Parathyroid adenoma (tissue), 2 donors: Measurements from ENCODE around the gene ARF3.

ENCODE experiments used
- H2AFZ ChIP-seq: fragments of 300-600 bp; sonication (generic); one replicate; pipeline ENCODE4 v1.7.0; 2017; ENCODE audit warnings: antibody characterized with exemption, mild to moderate bottlenecking
- H3K27ac ChIP-seq: fragments of 300-600 bp; sonication (generic); one replicate; pipeline ENCODE4 v1.7.0; 2017
- H3K27me3 ChIP-seq: fragments of 300-600 bp; sonication (generic); one replicate; pipeline ENCODE4 v1.7.0; 2017; ENCODE audit warnings: low read length; ENCODE audit not compliant: control insufficient read depth, insufficient read depth
- H3K36me3 ChIP-seq: fragments of 300-600 bp; sonication (generic); one replicate; pipeline ENCODE4 v1.7.0; 2017; ENCODE audit warnings: low read length; ENCODE audit not compliant: control insufficient read depth, insufficient read depth
- H3K4me1 ChIP-seq: fragments of 300-600 bp; sonication (generic); one replicate; pipeline ENCODE4 v1.7.0; 2017; ENCODE audit warnings: control low read depth
- H3K4me2 ChIP-seq: fragments of 300-600 bp; sonication (generic); one replicate; pipeline ENCODE4 v1.7.0; 2017; ENCODE audit warnings: low read length
- H3K4me3 ChIP-seq: fragments of 300-600 bp; sonication (generic); one replicate; pipeline ENCODE4 v1.7.0; 2017; ENCODE audit warnings: low read depth, low read length
- H3K79me2 ChIP-seq: fragments of 300-600 bp; sonication (generic); one replicate; pipeline ENCODE4 v1.7.0; 2017; ENCODE audit warnings: control low read depth
- H3K9ac ChIP-seq: fragments of 300-600 bp; sonication (generic); one replicate; pipeline ENCODE4 v1.7.0; 2017; ENCODE audit warnings: mild to moderate bottlenecking
- H3K9me3 ChIP-seq: fragments of 300-600 bp; sonication (generic); one replicate; pipeline ENCODE4 v1.7.0; 2017; ENCODE audit warnings: low read length; ENCODE audit not compliant: control insufficient read depth
- TF ChIP-seq, protein P1 (sequence below): fragments of 300-600 bp; sonication (generic); IDR thresholded peaks from one replicate; pipeline ENCODE4 v1.7.0; 2017; ENCODE audit warnings: antibody characterized with exemption, mild to moderate bottlenecking
- donor health status: primary hyperparathyroidism.

The ARF3 gene

DNA sequence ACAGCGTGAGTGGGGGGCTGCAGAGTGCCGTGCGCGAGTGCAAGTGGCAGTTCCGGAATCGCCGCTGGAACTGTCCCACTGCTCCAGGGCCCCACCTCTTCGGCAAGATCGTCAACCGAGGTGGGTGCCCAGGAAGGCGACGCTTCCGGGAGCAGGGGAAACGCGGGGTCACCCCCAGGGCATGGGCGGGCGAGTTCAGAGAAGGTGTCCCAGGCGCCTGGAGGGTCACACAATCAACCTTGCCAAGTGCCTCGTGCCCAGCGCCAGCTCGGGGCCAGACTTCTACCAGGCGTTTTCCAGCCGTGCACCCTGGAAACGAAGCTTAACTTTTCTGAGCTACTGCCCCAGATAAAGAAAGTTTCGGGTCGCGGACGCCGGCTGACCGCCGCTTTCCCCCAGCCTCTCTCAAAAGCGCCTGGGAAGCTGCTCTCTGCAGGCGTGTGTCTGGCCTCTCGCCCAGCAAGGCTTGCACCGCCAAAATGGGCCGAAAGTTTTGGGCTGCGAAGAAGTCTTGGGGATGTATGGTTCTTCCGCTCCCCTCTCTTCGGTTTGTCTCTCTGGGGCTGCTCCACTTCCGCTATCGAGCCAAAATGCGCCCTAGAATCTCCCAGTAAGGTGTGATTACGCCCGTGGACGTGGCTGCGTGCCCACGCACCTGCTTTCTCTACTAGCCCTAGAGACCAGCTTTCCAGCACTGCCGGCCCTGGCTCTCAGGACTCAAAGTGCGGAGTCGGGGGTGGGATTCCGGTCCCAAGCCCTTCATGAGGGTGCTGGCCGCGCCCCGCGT is 22.5 kb upstream of the ARF3 start:
- Histone ChIP-seq H2AFZ (peak overlapping the region; percentile 43), H3K4me2 (peak overlapping the region; percentile 51), H3K79me2 (no peaks in the 10 kb centered on the region), H3K4me3 (peak overlapping the region; percentile 40), H3K9ac (no peak overlapping the region), H3K4me1 (peaks cover 23% of the 10 kb centered on the region), H3K27me3 (peaks cover 12% of the 10 kb centered on the region), H3K9me3 (no peaks in the 10 kb centered on the region), H3K36me3 (no peaks in the 10 kb centered on the region), H3K27ac (no peak overlapping the region)
- TF ChIP-seq, protein P1, sequence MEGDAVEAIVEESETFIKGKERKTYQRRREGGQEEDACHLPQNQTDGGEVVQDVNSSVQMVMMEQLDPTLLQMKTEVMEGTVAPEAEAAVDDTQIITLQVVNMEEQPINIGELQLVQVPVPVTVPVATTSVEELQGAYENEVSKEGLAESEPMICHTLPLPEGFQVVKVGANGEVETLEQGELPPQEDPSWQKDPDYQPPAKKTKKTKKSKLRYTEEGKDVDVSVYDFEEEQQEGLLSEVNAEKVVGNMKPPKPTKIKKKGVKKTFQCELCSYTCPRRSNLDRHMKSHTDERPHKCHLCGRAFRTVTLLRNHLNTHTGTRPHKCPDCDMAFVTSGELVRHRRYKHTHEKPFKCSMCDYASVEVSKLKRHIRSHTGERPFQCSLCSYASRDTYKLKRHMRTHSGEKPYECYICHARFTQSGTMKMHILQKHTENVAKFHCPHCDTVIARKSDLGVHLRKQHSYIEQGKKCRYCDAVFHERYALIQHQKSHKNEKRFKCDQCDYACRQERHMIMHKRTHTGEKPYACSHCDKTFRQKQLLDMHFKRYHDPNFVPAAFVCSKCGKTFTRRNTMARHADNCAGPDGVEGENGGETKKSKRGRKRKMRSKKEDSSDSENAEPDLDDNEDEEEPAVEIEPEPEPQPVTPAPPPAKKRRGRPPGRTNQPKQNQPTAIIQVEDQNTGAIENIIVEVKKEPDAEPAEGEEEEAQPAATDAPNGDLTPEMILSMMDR: no peak

DNA sequence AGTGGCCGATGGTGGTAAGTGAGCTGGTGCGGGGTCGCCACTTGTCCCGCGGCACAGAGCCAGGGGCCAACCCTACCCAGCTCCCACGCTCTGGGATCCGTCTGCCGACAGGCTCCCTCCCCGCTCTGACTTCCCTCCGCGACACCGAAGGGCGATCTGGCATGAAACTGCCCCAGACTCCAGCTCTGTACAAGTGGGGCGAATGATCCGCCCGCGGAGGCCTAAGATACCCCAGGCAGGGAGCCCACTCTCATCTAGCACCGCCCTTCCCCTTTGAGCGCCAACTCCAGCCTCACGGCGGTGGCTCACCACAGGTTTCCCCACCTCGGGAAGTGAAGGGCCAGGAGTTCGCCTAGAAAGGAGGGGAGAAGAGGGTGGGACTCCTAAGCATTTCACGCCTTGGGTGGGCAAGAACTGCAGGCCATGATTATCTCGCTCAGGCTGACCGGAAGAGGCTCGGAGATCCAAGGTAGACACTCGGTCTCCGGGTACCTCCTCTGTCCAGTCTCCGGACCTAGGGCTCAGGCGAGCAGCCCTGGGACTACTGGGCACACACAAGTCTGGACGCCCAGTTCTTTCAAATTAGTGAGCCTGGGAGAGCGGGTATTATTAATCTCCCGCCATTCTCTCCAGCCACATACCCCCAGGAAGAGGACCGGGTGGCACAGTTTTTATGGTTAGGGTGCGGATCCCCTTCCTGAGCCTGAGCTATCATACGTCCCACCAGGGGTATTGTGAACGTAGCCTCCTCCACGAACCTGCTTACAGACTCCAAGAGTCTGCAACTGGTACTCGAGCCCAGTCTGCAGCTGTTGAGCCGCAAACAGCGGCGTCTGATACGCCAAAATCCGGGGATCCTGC is 21.7 kb upstream of the ARF3 start:
- TF ChIP-seq, protein P1: no peak
- no peaks in the 10 kb centered on the region for H3K9me3 ChIP-seq
- H3K4me2 ChIP-seq: peak overlapping the region; percentile 51
- H2AFZ ChIP-seq: peak overlapping the region; percentile 78
- peak overlapping the region; percentile 27 for H3K4me3 ChIP-seq
- H3K79me2 ChIP-seq: no peaks in the 10 kb centered on the region
- H3K27me3 ChIP-seq: peaks cover 12% of the 10 kb centered on the region
- H3K9ac ChIP-seq: no peak overlapping the region
- peaks cover 23% of the 10 kb centered on the region for H3K4me1 ChIP-seq
- no peak overlapping the region for H3K27ac ChIP-seq
- no peaks in the 10 kb centered on the region for H3K36me3 ChIP-seq

DNA sequence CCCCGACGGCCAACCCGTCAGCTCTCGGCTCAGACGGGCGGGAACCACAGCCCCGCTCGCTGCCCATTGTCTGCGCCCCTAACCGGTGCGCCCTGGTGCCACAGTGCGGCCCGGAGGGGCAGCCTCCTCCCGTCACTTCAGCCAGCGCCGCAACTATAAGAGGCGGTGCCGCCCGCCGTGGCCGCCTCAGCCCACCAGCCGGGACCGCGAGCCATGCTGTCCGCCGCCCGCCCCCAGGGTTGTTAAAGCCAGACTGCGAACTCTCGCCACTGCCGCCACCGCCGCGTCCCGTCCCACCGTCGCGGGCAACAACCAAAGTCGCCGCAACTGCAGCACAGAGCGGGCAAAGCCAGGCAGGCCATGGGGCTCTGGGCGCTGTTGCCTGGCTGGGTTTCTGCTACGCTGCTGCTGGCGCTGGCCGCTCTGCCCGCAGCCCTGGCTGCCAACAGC is 21.0 kb upstream of the ARF3 start, which contains the start of gene WNT1:
Gene WNT1 (plus strand): TSS at position 32 of the 450 bp plus-strand sequence. CDS start 329 bp downstream, at position 361.
- no peaks in the 10 kb centered on the region for H3K9me3 ChIP-seq
- H3K27me3 ChIP-seq: peaks cover 12% of the 10 kb centered on the region
- no peaks in the 10 kb centered on the region for H3K36me3 ChIP-seq
- peak within 1 kb of the TSS; percentile 78 for H2AFZ ChIP-seq
- H3K9ac ChIP-seq: no peak within 1 kb of the TSS
- TF ChIP-seq, protein P1: peak; percentile 8
- peak within 1 kb of the TSS; percentile 51 for H3K4me2 ChIP-seq
- peak within 1 kb of the TSS; percentile 27 for H3K4me3 ChIP-seq
- H3K79me2 ChIP-seq: no peaks in the 10 kb centered on the region
- H3K4me1 ChIP-seq: peaks cover 28% of the 10 kb centered on the region
- H3K27ac ChIP-seq: no peak within 1 kb of the TSS

DNA sequence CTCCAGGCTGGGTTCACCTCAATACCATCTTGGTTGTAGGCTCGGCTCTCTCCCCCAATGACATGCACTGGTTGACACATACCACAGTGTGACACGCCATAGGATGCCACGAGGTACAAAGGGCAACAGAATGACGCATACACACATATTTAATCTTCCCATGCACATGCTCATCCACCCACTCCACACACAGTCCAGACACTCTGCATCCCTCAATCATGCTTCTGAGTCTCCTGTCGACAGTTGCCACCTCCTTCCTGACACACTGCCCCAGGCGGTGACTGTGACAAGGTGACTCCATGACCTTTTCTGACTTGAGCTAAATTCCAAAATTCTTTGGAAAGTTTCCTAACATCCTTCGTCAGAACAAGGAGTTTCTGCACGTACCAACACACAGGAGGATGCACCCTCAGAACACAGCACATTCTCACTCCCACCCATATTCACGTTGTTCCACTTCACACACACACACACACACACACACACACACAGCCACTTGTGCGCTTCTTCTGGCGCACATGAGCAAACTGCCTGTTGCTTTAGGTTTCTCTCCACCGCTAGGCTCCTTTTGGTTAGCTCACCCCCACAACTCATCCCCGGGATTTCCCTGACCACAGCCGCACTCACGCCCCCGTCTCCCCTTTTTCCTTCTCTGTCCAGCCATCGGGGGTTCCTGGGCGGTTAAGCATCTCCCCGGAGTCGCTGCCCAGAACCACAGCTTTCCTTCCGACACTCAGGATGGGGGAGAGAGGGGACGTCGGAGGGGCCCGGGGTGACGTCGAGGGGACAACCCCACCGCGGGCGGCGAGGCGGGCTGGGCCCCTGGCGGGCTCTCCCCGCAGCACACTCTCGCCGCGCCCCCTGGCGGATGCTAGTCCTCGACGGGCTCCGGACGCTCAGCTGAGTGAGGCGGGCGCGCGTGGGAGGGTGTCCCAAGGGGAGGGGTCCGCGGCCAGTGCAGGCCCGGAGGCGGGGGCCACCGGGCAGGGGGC is 20.3 kb upstream of the ARF3 start:
- H3K4me3 ChIP-seq: no peak overlapping the region
- H3K4me2 ChIP-seq: peak overlapping the region; percentile 51
- H3K4me1 ChIP-seq: peaks cover 34% of the 10 kb centered on the region
- H3K9ac ChIP-seq: no peak overlapping the region
- no peaks in the 10 kb centered on the region for H3K36me3 ChIP-seq
- H3K27me3 ChIP-seq: peaks cover 12% of the 10 kb centered on the region
- H2AFZ ChIP-seq: peak overlapping the region; percentile 78
- no peak overlapping the region for H3K27ac ChIP-seq
- no peaks in the 10 kb centered on the region for H3K9me3 ChIP-seq
- TF ChIP-seq, protein P1: peak; percentile 75
- H3K79me2 ChIP-seq: no peaks in the 10 kb centered on the region
